Endothelial cell (in vitro differentiated cells): ENCODE data around the gene HEATR3. TPM values are rescaled to one million over a fixed set of nuclear protein-coding genes. Genes with fewer than 3 reads are reported as not detected.

Experiments
- DNase-seq: peaks from one replicate; pipeline ENCODE4 v3.0.0; 2021; ENCODE audit warnings: low spot score
- H3K27ac Mint-ChIP-seq: one replicate; pipeline ENCODE4 v1.8.0; 2021; ENCODE audit warnings: mixed read lengths, inconsistent platforms; ENCODE audit not compliant: unreplicated experiment
- H3K27me3 Mint-ChIP-seq: one replicate; pipeline ENCODE4 v1.8.0; 2021; ENCODE audit warnings: mild to moderate bottlenecking, moderate library complexity, mixed read lengths, inconsistent platforms; ENCODE audit not compliant: unreplicated experiment
- H3K36me3 Mint-ChIP-seq: one replicate; pipeline ENCODE4 v1.8.0; 2021; ENCODE audit warnings: mild to moderate bottlenecking, low read depth, mixed read lengths, inconsistent platforms; ENCODE audit not compliant: unreplicated experiment
- H3K4me1 Mint-ChIP-seq: one replicate; pipeline ENCODE4 v1.8.0; 2021; ENCODE audit warnings: mild to moderate bottlenecking, mixed read lengths, inconsistent platforms; ENCODE audit not compliant: unreplicated experiment
- H3K4me3 Mint-ChIP-seq: one replicate; pipeline ENCODE4 v1.8.0; 2021; ENCODE audit warnings: mild to moderate bottlenecking, mixed read lengths, inconsistent platforms; ENCODE audit not compliant: unreplicated experiment
- H3K9me3 Mint-ChIP-seq: one replicate; pipeline ENCODE4 v1.8.0; 2021; ENCODE audit warnings: mixed read lengths, inconsistent platforms; ENCODE audit not compliant: unreplicated experiment
- total RNA-seq: library from RNA; stranded (reverse); fragmentation: NEBNext Ultra II Directional; extraction: Animal tissue kit (Norgen Biotek cat#: 25700); gene quantifications from one replicate; pipeline ENCODE4 v1.2.1, GENCODE V29; 2021; ENCODE audit not compliant: unreplicated experiment
- TF ChIP-seq, protein P1 (sequence below): fragments of 200-600 bp; sonication (generic); IDR thresholded peaks from one replicate; pipeline ENCODE4 v1.5.0; 2021; ENCODE audit warnings: antibody characterized with exemption; ENCODE audit not compliant: unreplicated experiment

Gene HEATR3
- total RNA-seq, 1 donor from 2014 or later: 10.3 TPM

DNA sequence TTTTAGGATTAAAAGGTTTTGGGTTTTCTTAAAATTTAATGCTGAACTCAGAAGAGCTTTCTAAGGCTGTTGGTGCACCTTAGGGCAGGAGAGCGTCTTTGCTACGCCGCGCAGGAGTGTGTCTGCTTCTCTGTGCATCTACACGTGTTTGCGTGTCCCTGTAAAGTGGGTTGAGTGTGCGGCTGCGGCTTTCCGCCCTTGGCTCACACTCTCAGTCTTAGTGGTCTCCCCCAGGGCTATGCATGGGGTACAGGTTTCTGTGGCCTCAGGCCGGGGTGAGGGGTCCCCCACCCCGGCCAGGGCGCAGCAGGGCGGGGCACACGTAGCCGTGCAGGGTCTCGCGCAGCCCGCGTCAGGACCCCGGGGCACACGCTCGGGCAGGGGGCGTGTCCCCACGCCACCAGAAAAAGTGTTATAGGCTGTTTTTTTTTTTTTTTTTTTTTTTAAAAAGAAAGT lies 86.6 kb downstream of the HEATR3 start:
- Mint-ChIP-seq H3K9me3 (no peaks in the 10 kb centered on the region), H3K4me1 (peaks cover 21% of the 10 kb centered on the region), H3K4me3 (peak overlapping the region; percentile 94), H3K27ac (peak overlapping the region; percentile 86), H3K27me3 (peaks cover 10% of the 10 kb centered on the region), H3K36me3 (no peaks in the 10 kb centered on the region)
- TF ChIP-seq, protein P1, sequence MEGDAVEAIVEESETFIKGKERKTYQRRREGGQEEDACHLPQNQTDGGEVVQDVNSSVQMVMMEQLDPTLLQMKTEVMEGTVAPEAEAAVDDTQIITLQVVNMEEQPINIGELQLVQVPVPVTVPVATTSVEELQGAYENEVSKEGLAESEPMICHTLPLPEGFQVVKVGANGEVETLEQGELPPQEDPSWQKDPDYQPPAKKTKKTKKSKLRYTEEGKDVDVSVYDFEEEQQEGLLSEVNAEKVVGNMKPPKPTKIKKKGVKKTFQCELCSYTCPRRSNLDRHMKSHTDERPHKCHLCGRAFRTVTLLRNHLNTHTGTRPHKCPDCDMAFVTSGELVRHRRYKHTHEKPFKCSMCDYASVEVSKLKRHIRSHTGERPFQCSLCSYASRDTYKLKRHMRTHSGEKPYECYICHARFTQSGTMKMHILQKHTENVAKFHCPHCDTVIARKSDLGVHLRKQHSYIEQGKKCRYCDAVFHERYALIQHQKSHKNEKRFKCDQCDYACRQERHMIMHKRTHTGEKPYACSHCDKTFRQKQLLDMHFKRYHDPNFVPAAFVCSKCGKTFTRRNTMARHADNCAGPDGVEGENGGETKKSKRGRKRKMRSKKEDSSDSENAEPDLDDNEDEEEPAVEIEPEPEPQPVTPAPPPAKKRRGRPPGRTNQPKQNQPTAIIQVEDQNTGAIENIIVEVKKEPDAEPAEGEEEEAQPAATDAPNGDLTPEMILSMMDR: no peak
- DNase-seq: no peak

DNA sequence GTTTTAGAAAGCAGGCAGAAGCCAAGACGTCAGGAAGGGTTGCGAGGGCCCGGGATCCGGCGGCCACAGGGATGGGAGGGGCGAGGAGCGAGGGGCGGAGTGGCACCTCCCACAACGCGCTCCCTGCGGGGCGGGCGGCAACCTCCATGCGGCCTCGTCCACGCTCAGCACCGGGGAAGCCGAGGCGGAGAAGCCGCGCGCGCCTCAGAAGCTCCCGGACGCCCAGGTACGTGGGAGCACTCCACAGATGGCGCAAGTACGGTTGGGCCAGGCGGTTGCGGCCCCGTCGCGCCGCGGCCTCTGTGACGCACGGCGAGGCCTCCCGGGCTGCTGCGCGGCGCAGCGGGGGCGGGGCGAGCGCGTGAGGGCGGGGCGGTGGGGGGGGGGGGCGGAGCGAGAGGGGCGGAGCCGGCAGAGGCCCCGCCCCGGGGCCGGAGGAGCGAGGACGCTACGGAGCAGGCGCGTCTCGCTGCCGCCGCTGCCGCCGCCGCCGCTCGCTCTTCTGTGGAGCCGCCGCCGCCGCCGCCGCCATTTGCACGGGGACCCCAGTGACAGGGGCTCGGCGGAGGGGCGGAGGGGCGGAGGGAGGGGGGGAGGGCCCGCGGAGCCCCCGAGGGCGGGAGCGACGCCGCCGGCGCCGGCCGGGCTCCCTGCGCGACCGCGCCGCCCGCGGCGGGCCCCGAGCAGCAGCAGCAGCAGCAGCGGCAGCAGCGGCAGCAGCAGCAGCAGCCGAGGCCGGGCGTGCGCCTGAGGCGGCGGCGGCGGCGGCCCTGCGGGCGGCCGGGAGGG lies 87.2 kb downstream of the HEATR3 start, which contains the start of gene TENT4B:
Gene TENT4B (plus strand): TSS at position 500 of the 789 bp plus-strand sequence. CDS start 316 bp downstream, outside the sequence.
- peak; percentile 82 for DNase-seq
- Mint-ChIP-seq H3K9me3 (no peaks in the 10 kb centered on the region), H3K27ac (peak within 1 kb of the TSS; percentile 86), H3K27me3 (peaks cover 10% of the 10 kb centered on the region), H3K4me1 (peaks cover 21% of the 10 kb centered on the region), H3K4me3 (peak within 1 kb of the TSS; percentile 94), H3K36me3 (no peaks in the 10 kb centered on the region)
- TF ChIP-seq, protein P1: no peak

DNA sequence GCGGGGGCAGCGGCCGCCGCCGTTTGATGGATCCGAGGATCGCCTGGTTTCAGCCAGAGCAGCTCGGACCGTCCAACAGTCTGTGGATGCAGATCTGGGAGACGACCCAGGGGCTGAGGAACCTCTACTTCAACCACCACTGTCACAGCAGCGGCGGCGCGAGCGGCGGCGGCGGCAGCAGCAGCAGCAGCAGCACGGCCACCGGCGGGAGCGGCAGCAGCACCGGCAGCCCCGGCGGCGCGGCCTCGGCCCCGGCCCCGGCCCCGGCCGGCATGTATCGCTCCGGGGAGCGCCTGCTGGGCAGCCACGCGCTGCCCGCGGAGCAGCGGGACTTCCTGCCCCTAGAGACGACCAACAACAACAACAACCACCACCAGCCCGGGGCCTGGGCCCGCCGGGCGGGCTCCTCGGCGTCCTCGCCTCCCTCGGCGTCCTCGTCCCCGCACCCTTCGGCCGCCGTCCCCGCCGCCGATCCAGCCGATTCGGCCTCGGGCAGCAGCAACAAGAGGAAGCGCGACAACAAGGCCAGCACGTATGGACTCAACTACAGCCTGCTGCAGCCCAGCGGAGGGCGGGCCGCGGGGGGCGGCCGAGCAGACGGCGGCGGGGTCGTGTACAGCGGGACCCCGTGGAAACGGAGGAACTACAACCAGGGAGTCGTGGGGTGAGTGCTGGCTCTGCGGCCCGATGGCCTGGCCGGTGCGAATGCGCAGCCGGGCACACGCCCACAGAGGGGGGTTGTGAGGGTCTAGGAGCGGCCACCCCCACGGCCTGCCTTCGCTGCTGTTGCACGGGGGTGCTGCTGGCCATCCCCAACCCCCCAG lies 88.0 kb downstream of the HEATR3 start:
- peak; percentile 47 for DNase-seq
- TF ChIP-seq, protein P1: no peak
- Mint-ChIP-seq H3K27me3 (peaks cover 10% of the 10 kb centered on the region), H3K4me3 (peak overlapping the region; percentile 92), H3K9me3 (no peaks in the 10 kb centered on the region), H3K27ac (no peak overlapping the region), H3K4me1 (peaks cover 21% of the 10 kb centered on the region), H3K36me3 (no peaks in the 10 kb centered on the region)

DNA sequence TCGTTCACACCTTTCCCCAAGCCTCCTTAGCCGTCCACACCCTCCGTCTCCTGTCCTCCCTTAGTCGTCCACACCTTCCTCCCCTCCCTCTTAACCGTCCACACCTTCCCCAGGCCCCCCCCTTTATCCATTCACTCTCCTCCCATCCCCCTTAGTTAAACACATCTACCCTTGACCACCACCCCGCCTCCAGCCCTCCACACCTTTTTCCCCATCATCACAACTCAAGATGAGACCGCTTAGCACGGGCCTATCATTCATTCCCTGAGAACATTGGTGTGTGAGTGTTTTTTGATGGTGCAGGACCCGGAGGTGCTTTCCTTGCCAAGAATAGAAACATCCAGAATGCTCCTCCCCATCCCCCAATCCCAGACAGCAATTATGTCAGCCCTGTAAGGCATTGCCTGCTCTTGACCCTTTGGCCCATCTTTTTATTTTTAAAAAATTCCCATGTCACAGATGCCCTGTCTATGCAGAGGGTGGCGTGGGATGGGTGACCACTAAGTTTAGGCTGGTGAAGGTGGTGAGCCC lies 88.7 kb downstream of the HEATR3 start:
- Mint-ChIP-seq H3K27ac (no peak overlapping the region), H3K36me3 (no peaks in the 10 kb centered on the region), H3K4me3 (peak overlapping the region; percentile 92), H3K9me3 (no peaks in the 10 kb centered on the region), H3K4me1 (peaks cover 21% of the 10 kb centered on the region), H3K27me3 (peaks cover 10% of the 10 kb centered on the region)
- TF ChIP-seq, protein P1: no peak
- no peak for DNase-seq
